ENCODE measurements around the gene NR5A2. TPM values are rescaled to one million over a fixed set of nuclear protein-coding genes. Genes with fewer than 3 reads are reported as not detected.

The NR5A2 gene
- total RNA-seq, 1 experiment from 2014 or later = 4.7 TPM

DNA sequence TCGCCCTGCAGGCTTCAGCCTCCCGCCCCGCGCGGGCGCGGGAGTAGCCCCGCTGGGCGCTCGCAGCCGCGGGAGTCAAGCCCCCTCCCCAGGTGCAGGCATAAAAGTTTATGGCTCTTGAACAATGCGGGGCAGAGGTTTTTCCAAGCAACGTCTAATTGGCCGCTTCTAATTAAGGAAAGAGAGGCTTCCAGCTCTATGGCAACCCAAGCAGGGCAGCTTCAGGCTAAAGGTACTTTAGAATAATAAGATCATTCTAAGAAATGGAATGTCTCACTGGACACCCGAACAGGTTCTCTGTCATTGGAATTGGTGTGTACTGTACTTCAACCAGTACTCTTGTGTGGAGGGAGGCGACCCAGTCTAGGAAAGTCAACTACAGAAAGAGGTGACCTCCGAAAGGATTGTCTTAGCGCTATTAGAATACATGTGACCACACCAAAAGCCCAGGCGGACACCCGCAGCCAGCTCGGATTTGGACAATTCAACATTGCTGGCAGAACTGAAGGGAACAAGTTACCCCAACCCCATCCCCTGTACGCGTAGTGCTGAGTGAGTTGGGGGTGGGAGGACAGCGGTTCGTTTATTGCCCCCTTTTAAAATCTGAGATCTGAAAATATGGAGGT is 12.5 kb downstream of the NR5A2 start:
- Histone ChIP-seq H3K4me1 (ENCODE audit: insufficient read depth, low read length) (peaks cover 6% of the 10 kb centered on the region), H3K27ac (ENCODE audit: insufficient read length, low read depth, low read length) (no peak overlapping the region), H2BK15ac (ENCODE audit: low read depth, low read length) (no peak overlapping the region), H3K56ac (ENCODE audit: insufficient read length, low read depth, low read length) (no peak overlapping the region), H3K14ac (ENCODE audit: insufficient read depth, low read length) (no peak overlapping the region), H3K9ac (ENCODE audit: extremely low read depth, insufficient read length, low read length) (peak overlapping the region; percentile 18), H2BK5ac (ENCODE audit: insufficient read length, low read length) (no peak overlapping the region), H3K9me3 (ENCODE audit: control insufficient read depth, low read depth, low read length) (no peaks in the 10 kb centered on the region), H3K23ac (ENCODE audit: insufficient read length, low read depth, low read length) (no peak overlapping the region), H3K4me2 (ENCODE audit: insufficient read depth, insufficient read length, low read length) (peak overlapping the region; percentile 100), H2AK5ac (ENCODE audit: insufficient read length, low read length) (no peak overlapping the region), H4K8ac (replicated peaks; ENCODE audit: insufficient read length, low read depth, low read length) (no peak overlapping the region), H2BK20ac (ENCODE audit: low read depth, low read length, poor library complexity, severe bottlenecking) (no peak overlapping the region), H2BK120ac (ENCODE audit: low read depth, low read length, poor library complexity, severe bottlenecking) (no peak overlapping the region), H4K91ac (ENCODE audit: insufficient read length, low read depth, low read length) (no peak overlapping the region), H3K23me2 (ENCODE audit: insufficient read length, low read depth, low read length, poor library complexity, severe bottlenecking) (peaks cover 68% of the 10 kb centered on the region), H3K27me3 (ENCODE audit: insufficient read depth, low read length) (peaks cover 31% of the 10 kb centered on the region; the same call in 1 of the 2 replicates), H4K5ac (ENCODE audit: insufficient read length, low read depth, low read length) (no peak overlapping the region), H4K20me1 (ENCODE audit: control insufficient read depth, insufficient read depth, insufficient read length) (no peaks in the 10 kb centered on the region), H3K18ac (ENCODE audit: insufficient read length, low read depth, low read length) (no peak overlapping the region), H3K79me2 (ENCODE audit: insufficient read depth, low read length) (no peaks in the 10 kb centered on the region), H2BK12ac (ENCODE audit: insufficient read length, low read depth, low read length) (no peak overlapping the region), H3T11ph (ENCODE audit: low read length) (no peak overlapping the region), H3K79me1 (ENCODE audit: insufficient read depth, low read depth, low read length, poor library complexity, severe bottlenecking) (no peaks in the 10 kb centered on the region), H2AFZ (ENCODE audit: low read length) (no peak overlapping the region), H3K4ac (ENCODE audit: low read depth, low read length) (no peak overlapping the region)
- TF ChIP-seq, protein P1, sequence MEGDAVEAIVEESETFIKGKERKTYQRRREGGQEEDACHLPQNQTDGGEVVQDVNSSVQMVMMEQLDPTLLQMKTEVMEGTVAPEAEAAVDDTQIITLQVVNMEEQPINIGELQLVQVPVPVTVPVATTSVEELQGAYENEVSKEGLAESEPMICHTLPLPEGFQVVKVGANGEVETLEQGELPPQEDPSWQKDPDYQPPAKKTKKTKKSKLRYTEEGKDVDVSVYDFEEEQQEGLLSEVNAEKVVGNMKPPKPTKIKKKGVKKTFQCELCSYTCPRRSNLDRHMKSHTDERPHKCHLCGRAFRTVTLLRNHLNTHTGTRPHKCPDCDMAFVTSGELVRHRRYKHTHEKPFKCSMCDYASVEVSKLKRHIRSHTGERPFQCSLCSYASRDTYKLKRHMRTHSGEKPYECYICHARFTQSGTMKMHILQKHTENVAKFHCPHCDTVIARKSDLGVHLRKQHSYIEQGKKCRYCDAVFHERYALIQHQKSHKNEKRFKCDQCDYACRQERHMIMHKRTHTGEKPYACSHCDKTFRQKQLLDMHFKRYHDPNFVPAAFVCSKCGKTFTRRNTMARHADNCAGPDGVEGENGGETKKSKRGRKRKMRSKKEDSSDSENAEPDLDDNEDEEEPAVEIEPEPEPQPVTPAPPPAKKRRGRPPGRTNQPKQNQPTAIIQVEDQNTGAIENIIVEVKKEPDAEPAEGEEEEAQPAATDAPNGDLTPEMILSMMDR (conservative IDR thresholded peaks at IDR 0.05) = no peak
- Mint-ChIP-seq H3K27ac (no peak overlapping the region; a peak in 1 of 7 replicates), H3K4me1 (peaks cover 54 to 64% of the 10 kb centered on the region in 2 experiments), H3K27me3 (ENCODE audit: low read depth) (peaks cover 46% of the 10 kb centered on the region), H3K9me3 (peaks cover 3 to 5% of the 10 kb centered on the region in 2 experiments; a peak in 2 of 5 replicates), H3K36me3 (ENCODE audit: insufficient read depth in 1 of 3, low read depth in 3 of 3) (no peaks in the 10 kb centered on the region; a peak in 1 of 7 replicates), H3K4me3 (peak overlapping the region; percentile 71 to 91)
- WGBS (ENCODE audit: extremely low coverage, insufficient read length, low lambda C conversion rate) = no CpG with 5 or more reads among the region's 26 CpGs
- no peak for DNase-seq

All from H9 (cell line).